Cardiac muscle cell (in vitro differentiated cells and primary cell): ENCODE results near the gene RBM23. TPM values are rescaled to one million over a fixed set of nuclear protein-coding genes. Genes with fewer than 3 reads are reported as not detected.
A peak's percentile ranks its signal among the peaks of the same experiment; 100 is the strongest.

Experiments
- DNase-seq, 2 donors: peaks; one replicate each; pipeline versions ENCODE4 v3.0.0 to v3.0.0-alpha.2; 2010 to 2017; ENCODE audit warnings: low read depth in 1 of 2, low spot score in 1 of 2
- H3K27ac ChIP-seq: fragments of 200-600 bp; sonication (generic); 2 replicates; pipeline ENCODE4 v1.5.1; 2016
- H3K27me3 ChIP-seq: fragments of 200-600 bp; sonication (generic); 2 replicates; pipeline ENCODE4 v1.6.0; 2016; ENCODE audit warnings: control low read depth
- H3K36me3 ChIP-seq: fragments of 200-600 bp; sonication (generic); 2 replicates; pipeline ENCODE4 v1.5.1; 2016; ENCODE audit warnings: control low read depth
- H3K4me1 ChIP-seq: fragments of 200-600 bp; sonication (generic); 2 replicates; pipeline ENCODE4 v1.8.1; 2017; ENCODE audit warnings: low read depth, mild to moderate bottlenecking, mixed run types
- H3K4me3 ChIP-seq: fragments of 200-600 bp; sonication (generic); 2 replicates; pipeline ENCODE4 v1.5.1; 2016; ENCODE audit warnings: mild to moderate bottlenecking
- H3K9me3 ChIP-seq: fragments of 200-600 bp; sonication (generic); 2 replicates; pipeline ENCODE4 v1.5.1; 2017; ENCODE audit warnings: low read depth, mild to moderate bottlenecking, control low read depth
- CTCF ChIP-seq: IDR thresholded peaks from 2 replicates; pipeline ENCODE4 v1.5.1; 2012; ENCODE audit warnings: low read depth, mild to moderate bottlenecking, low read length
- polyA plus RNA-seq: library from polyadenylated mRNA; unstranded; fragments of >200 nt; fragmentation: Nextera tagmentation; extraction: Ambion mirVana; gene quantifications from 2 replicates; pipeline ENCODE4 v1.2.1, GENCODE V29; 2016
- total RNA-seq: library from RNA; depleted of rRNA; stranded (reverse); fragments of >200 nt; gene quantifications from 2 replicates; pipeline ENCODE4 v1.2.3, GENCODE V29; 2016

Gene RBM23
- total and polyA plus RNA-seq, 2 experiments from 2014 or later: 93.4 to 107 TPM

- Histone ChIP-seq H3K9me3 (no peaks in the 10 kb centered on the region), H3K36me3 (no peaks in the 10 kb centered on the region), H3K4me3 (peak overlapping the region; percentile 45), H3K27me3 (no peaks in the 10 kb centered on the region), H3K4me1 (peaks cover 21% of the 10 kb centered on the region), H3K27ac (peak overlapping the region; percentile 61)
- no peak for TF ChIP-seq CTCF
- DNase-seq: no peak
Observed at GRCh38 chr14:22887990-22888378, 31.0 kb downstream of the RBM23 start.

GRCh38 chr14:22887260-22887989 lies 31.5 kb downstream of the RBM23 start:
- Histone ChIP-seq H3K4me3 (peak overlapping the region; percentile 45), H3K4me1 (peaks cover 25% of the 10 kb centered on the region), H3K27me3 (no peaks in the 10 kb centered on the region), H3K36me3 (no peaks in the 10 kb centered on the region), H3K27ac (peak overlapping the region; percentile 67), H3K9me3 (no peaks in the 10 kb centered on the region)
- peak; percentile 89 to 90 for DNase-seq
- TF ChIP-seq CTCF: no peak

- H3K4me3 ChIP-seq: peak overlapping the region; percentile 45
- peak overlapping the region; percentile 67 for H3K27ac ChIP-seq
- H3K36me3 ChIP-seq: no peaks in the 10 kb centered on the region
- peak; percentile 73 to 78 for DNase-seq
- peaks cover 28% of the 10 kb centered on the region for H3K4me1 ChIP-seq
- no peaks in the 10 kb centered on the region for H3K9me3 ChIP-seq
- no peaks in the 10 kb centered on the region for H3K27me3 ChIP-seq
- TF ChIP-seq CTCF: no peak
Observed at GRCh38 chr14:22886500-22887259, 32.3 kb downstream of the RBM23 start.

GRCh38 chr14:22885975-22886374 lies 33.0 kb downstream of the RBM23 start:
- no peaks in the 10 kb centered on the region for H3K9me3 ChIP-seq
- no peak for DNase-seq
- no peaks in the 10 kb centered on the region for H3K36me3 ChIP-seq
- H3K27me3 ChIP-seq: no peaks in the 10 kb centered on the region
- H3K4me1 ChIP-seq: peaks cover 28% of the 10 kb centered on the region
- no peak overlapping the region for H3K27ac ChIP-seq
- TF ChIP-seq CTCF: no peak
- peak overlapping the region; percentile 45 for H3K4me3 ChIP-seq

GRCh38 chr14:22884738-22885523 lies 34.0 kb downstream of the RBM23 start:
- no peak for TF ChIP-seq CTCF
- no peak overlapping the region for H3K4me3 ChIP-seq
- no peaks in the 10 kb centered on the region for H3K36me3 ChIP-seq
- H3K4me1 ChIP-seq: peaks cover 28% of the 10 kb centered on the region
- H3K27me3 ChIP-seq: no peaks in the 10 kb centered on the region
- H3K27ac ChIP-seq: no peak overlapping the region
- no peaks in the 10 kb centered on the region for H3K9me3 ChIP-seq
- DNase-seq: no peak
